Keratinocyte (primary cell): ENCODE data around the gene CACNA2D1. TPM values are rescaled to one million over a fixed set of nuclear protein-coding genes. Genes with fewer than 3 reads are reported as not detected.

Experiments used
- DNase-seq: peaks from one replicate; pipeline ENCODE4 v3.0.0-alpha.2; 2011; ENCODE audit warnings: low read depth, missing footprints, low spot score
- FAIRE-seq: peaks from 2 replicates; lab custom pipeline; 2011; peaks lifted over from hg19 to GRCh38; lab: Jason Lieb, UNC
- H2AFZ ChIP-seq: 2 replicates; pipeline ENCODE4 v1.6.0; 2012; ENCODE audit warnings: low read length, control low read depth, inconsistent platforms; ENCODE audit not compliant: control insufficient read depth
- H3K27ac ChIP-seq: 2 replicates; pipeline ENCODE4 v1.5.1; 2011; ENCODE audit warnings: low read length; ENCODE audit not compliant: control insufficient read depth, insufficient read depth
- H3K27me3 ChIP-seq: 3 replicates; pipeline ENCODE4 v1.6.0; 2011; ENCODE audit warnings: low read length; ENCODE audit not compliant: control insufficient read depth, insufficient read depth; ENCODE audit errors: extremely low read depth
- H3K36me3 ChIP-seq, 2 experiments: 2 replicates in 1 of 2; 3 replicates in 1 of 2; pipeline ENCODE4 v1.5.1; 2011; ENCODE audit warnings: low read length in 2 of 2, mild to moderate bottlenecking in 1 of 2; ENCODE audit not compliant: control insufficient read depth in 2 of 2, insufficient read depth in 2 of 2; ENCODE audit errors: extremely low read depth in 1 of 2
- H3K4me1 ChIP-seq: 3 replicates; pipeline ENCODE4 v1.5.1; 2011; ENCODE audit warnings: low read length; ENCODE audit not compliant: control insufficient read depth, insufficient read depth; ENCODE audit errors: extremely low read depth
- H3K4me2 ChIP-seq: 3 replicates; pipeline ENCODE4 v1.6.0; 2011; ENCODE audit warnings: low read depth, low read length; ENCODE audit not compliant: control insufficient read depth, insufficient read depth; ENCODE audit errors: extremely low read depth
- H3K4me3 ChIP-seq, 3 experiments: fragments of 200-600 bp in 1 of 3; sonication (generic) in 1 of 3; 2 replicates in 2 of 3; 3 replicates in 1 of 3; pipeline ENCODE4 v1.5.1; 2011 to 2016; ENCODE audit warnings: low read length in 3 of 3, mild to moderate bottlenecking in 3 of 3, control low read depth in 2 of 3, inconsistent platforms in 1 of 3, low read depth in 1 of 3, mixed read lengths in 1 of 3, mixed run types in 1 of 3, moderate library complexity in 1 of 3; ENCODE audit not compliant: control insufficient read depth in 2 of 3, insufficient read depth in 2 of 3; ENCODE audit errors: extremely low read depth in 1 of 3
- H3K79me2 ChIP-seq: 2 replicates; pipeline ENCODE4 v1.6.0; 2012; ENCODE audit warnings: low read length; ENCODE audit not compliant: control insufficient read depth, insufficient read depth
- H3K9ac ChIP-seq: 3 replicates; pipeline ENCODE4 v1.6.0; 2011; ENCODE audit warnings: low read length; ENCODE audit not compliant: control insufficient read depth, insufficient read depth; ENCODE audit errors: extremely low read depth
- H3K9me1 ChIP-seq: 3 replicates; pipeline ENCODE4 v1.6.0; 2011; ENCODE audit warnings: low read length; ENCODE audit not compliant: control insufficient read depth, insufficient read depth; ENCODE audit errors: extremely low read depth
- H3K9me3 ChIP-seq: 2 replicates; pipeline ENCODE4 v1.5.1; 2012; ENCODE audit warnings: low read depth, low read length; ENCODE audit not compliant: control insufficient read depth
- H4K20me1 ChIP-seq: 3 replicates; pipeline ENCODE4 v1.6.0; 2011; ENCODE audit warnings: low read length; ENCODE audit not compliant: control insufficient read depth, insufficient read depth; ENCODE audit errors: extremely low read depth
- EZH2 ChIP-seq: IDR thresholded peaks from one replicate; pipeline ENCODE4 v1.6.1; 2012; ENCODE audit warnings: inconsistent platforms, mild to moderate bottlenecking, low read length, moderate library complexity
- dilution Hi-C: fragments of 300-500 bp; cut with MboI; formaldehyde crosslinking; loops from one replicate; pipeline ENCODE4 v1.7.0; 2020; ENCODE audit warnings: low sequenced_read_pairs; ENCODE audit not compliant: extremely low pct_ligation_motif_present
- polyA plus RNA-seq, 5 experiments: library from polyadenylated mRNA; depleted of rRNA in 3 of 5; stranded (reverse) in 3 of 5; stranded (forward) in 1 of 5; unstranded in 1 of 5; fragments of >200 nt; gene quantifications; 1 replicate in 1 of 5; 2 replicates in 3 of 5; 3 replicates in 1 of 5; pipeline versions ENCODE4 v1.2.1 to v1.2.3, GENCODE V29; 2011 to 2012; ENCODE audit warnings: missing spikeins in 2 of 5, low read depth in 1 of 5, low replicate concordance in 1 of 5
- TF ChIP-seq, protein P1 (sequence below), 3 experiments: IDR thresholded peaks in 1 of 3; conservative IDR thresholded peaks in 1 of 3; optimal IDR thresholded peaks in 1 of 3; 2 replicates in 2 of 3; 3 replicates in 1 of 3; pipeline versions ENCODE3 to v1.5.1; 2011; ENCODE audit warnings: low read length in 3 of 3, mild to moderate bottlenecking in 3 of 3, moderate library complexity in 2 of 3, control low read depth in 1 of 3, inconsistent platforms in 1 of 3; ENCODE audit not compliant: insufficient read depth in 2 of 3; ENCODE audit errors: extremely low read depth in 1 of 3

Gene CACNA2D1
- polyA plus RNA-seq, 1 donor (not counting 4 experiments of a cell fraction or from before 2014, with no cell fraction given) = 1.8 TPM

DNA sequence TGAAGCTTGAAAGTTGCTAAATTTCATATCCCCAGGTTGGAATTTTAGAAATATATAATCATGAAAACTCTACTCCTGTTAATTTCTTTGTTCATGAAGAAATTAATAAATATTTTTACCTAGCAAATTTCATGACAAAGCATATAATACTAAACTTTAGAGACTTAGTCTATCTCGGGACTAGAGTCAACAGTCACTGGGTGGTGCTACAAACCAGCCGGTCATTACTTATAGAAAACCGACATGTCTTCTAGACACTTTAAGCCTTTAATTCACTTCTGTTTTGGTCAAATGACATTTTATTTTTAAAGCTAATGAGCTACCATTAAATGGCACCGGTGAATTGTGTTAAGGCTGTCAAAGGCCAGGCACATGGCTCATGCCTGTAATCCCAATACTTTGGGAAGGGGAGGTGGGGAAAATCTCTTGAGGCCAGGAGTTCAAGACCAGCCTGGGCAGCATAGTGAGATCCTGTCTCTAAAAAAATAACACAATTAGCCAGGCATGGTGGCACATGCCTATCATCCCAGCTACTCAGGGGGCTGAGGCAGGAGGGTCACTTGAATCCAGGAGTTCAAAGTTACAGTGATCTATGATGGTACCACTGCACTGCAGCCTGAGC is 270.1 kb downstream of the CACNA2D1 start:
- FAIRE-seq = no peak
- no peaks in the 10 kb centered on the region for H3K36me3 ChIP-seq
- H4K20me1 ChIP-seq = no peaks in the 10 kb centered on the region
- DNase-seq = no peak
- H3K4me3 ChIP-seq = no peak overlapping the region
- no peak for TF ChIP-seq EZH2
- TF ChIP-seq, protein P1, sequence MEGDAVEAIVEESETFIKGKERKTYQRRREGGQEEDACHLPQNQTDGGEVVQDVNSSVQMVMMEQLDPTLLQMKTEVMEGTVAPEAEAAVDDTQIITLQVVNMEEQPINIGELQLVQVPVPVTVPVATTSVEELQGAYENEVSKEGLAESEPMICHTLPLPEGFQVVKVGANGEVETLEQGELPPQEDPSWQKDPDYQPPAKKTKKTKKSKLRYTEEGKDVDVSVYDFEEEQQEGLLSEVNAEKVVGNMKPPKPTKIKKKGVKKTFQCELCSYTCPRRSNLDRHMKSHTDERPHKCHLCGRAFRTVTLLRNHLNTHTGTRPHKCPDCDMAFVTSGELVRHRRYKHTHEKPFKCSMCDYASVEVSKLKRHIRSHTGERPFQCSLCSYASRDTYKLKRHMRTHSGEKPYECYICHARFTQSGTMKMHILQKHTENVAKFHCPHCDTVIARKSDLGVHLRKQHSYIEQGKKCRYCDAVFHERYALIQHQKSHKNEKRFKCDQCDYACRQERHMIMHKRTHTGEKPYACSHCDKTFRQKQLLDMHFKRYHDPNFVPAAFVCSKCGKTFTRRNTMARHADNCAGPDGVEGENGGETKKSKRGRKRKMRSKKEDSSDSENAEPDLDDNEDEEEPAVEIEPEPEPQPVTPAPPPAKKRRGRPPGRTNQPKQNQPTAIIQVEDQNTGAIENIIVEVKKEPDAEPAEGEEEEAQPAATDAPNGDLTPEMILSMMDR (optimal IDR thresholded peaks at IDR 0.05 in 1 of 3, IDR thresholded peaks at IDR 0.05 in 1 of 3, conservative IDR thresholded peaks at IDR 0.05 in 1 of 3; ENCODE audit: extremely low read depth in 1 of 3, insufficient read depth in 2 of 3, low read length in 3 of 3) = no peak
- no peaks in the 10 kb centered on the region for H3K79me2 ChIP-seq
- H3K4me1 ChIP-seq = no peaks in the 10 kb centered on the region
- dilution Hi-C loops = no loop called here
- no peaks in the 10 kb centered on the region for H3K9me1 ChIP-seq
- H3K9ac ChIP-seq = no peak overlapping the region
- H2AFZ ChIP-seq = no peak overlapping the region
- H3K27ac ChIP-seq = no peak overlapping the region
- H3K27me3 ChIP-seq = no peaks in the 10 kb centered on the region
- no peaks in the 10 kb centered on the region for H3K9me3 ChIP-seq
- no peak overlapping the region for H3K4me2 ChIP-seq

DNA sequence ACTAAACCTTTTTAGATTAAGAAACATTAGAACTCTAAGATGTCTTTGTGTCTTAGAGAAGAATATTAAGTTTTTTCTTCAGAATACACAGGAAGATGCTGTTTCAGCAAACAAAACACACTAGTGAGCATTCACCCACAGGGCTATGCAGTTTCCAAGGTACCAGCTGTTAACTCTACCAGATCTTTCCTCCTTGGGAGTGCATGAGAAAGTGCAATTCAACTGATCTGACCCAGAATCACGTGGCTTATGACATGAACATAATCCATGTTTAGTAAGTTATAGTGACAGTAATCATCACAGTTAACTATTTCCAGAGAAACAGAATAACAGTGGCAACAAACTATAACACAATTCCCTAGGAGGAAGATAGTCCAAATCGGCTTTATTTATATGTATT is 270.7 kb downstream of the CACNA2D1 start:
- no peaks in the 10 kb centered on the region for H3K79me2 ChIP-seq
- no peak for FAIRE-seq
- no peak overlapping the region for H3K9ac ChIP-seq
- H3K36me3 ChIP-seq = no peaks in the 10 kb centered on the region
- TF ChIP-seq, protein P1 (optimal IDR thresholded peaks at IDR 0.05 in 1 of 3, IDR thresholded peaks at IDR 0.05 in 1 of 3, conservative IDR thresholded peaks at IDR 0.05 in 1 of 3; ENCODE audit: extremely low read depth in 1 of 3, insufficient read depth in 2 of 3, low read length in 3 of 3) = no peak
- no peak for TF ChIP-seq EZH2
- no peak overlapping the region for H3K27ac ChIP-seq
- no peak for DNase-seq
- H3K27me3 ChIP-seq = no peaks in the 10 kb centered on the region
- no peak overlapping the region for H3K4me2 ChIP-seq
- no peaks in the 10 kb centered on the region for H3K4me1 ChIP-seq
- H3K4me3 ChIP-seq = no peak overlapping the region
- peak overlapping the region; percentile 3 for H2AFZ ChIP-seq
- H3K9me1 ChIP-seq = no peaks in the 10 kb centered on the region
- dilution Hi-C loops = no loop called here
- H3K9me3 ChIP-seq = no peaks in the 10 kb centered on the region
- no peaks in the 10 kb centered on the region for H4K20me1 ChIP-seq
